ENCODE results near the gene MAPKAP1. TPM values are rescaled to one million over a fixed set of nuclear protein-coding genes. Genes with fewer than 3 reads are reported as not detected.
"Not testable (repeated sequence)": the region's sequence is repeated elsewhere in the genome, so short reads cannot be mapped to it uniquely, and the experiment has no call there.

Gene MAPKAP1
- total RNA-seq, 2 experiments from 2014 or later = 51.6 to 61.9 TPM

GRCh38 chr9:125580701-125581286, 126.2 kb downstream of the MAPKAP1 start:
- no peaks in the 10 kb centered on the region for H3K4me1 Mint-ChIP-seq
- intact Hi-C loops (cut with DNase I, micrococcal nuclease) = no loop called here
- no peak for DNase-seq
- H3K9me3 Mint-ChIP-seq (ENCODE audit: low read depth) = peaks cover 5% of the 10 kb centered on the region
- POLR2A ChIA-PET = no interaction called here
- H3K27me3 Mint-ChIP-seq = no peaks in the 10 kb centered on the region
- no peak overlapping the region for H3K27ac Mint-ChIP-seq
- H3K4me3 Mint-ChIP-seq = no peak overlapping the region
- CTCF ChIA-PET = no interaction called here
- no peak for ATAC-seq
- H3K36me3 Mint-ChIP-seq (ENCODE audit: low read depth) = peaks cover 57% of the 10 kb centered on the region

DNA sequence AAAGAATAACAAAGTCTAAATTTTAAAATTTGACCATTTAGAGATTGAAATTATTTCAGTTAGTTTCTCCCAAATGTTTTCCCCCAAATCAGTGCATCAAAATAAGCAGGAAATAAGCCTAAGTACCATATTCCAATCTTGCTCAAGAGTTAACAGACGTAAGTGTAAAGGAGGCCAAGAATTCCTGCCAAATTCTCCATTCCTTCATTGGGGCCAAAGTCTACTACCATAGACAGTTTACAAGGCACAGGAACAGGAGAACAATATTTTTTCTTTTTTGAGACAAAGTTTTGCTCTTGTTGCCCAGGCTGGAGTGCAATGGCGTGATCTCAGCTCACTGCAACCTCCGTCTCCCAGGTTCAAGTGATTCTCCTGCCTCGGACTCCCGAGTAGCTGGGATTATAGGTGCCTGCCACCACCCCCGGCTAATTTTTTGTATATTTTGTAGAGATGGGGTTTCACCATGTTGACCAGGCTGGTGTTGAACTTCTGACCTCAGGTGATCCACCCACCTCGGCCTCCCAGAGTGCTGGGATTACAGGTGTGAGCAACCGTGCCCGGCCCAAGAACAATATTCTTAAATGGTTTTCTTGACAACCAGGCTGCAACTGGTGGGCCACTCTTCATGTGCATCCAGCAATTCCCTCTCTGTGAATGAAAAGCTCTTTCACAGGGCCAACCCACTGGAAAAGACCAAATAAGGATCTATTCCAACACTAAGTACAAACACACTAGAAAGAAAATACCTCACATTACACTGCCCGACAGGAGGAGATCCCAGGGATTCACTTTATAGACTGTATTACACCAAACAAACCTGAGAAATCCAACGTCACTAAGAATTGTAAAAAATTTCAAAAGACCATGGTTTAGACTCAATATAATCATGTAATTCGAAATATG, 127.7 kb downstream of the MAPKAP1 start:
- Mint-ChIP-seq H3K9me3 (ENCODE audit: low read depth) (peaks cover 5% of the 10 kb centered on the region), H3K4me3 (no peak overlapping the region), H3K36me3 (ENCODE audit: low read depth) (peaks cover 57% of the 10 kb centered on the region), H3K4me1 (no peaks in the 10 kb centered on the region), H3K27me3 (no peaks in the 10 kb centered on the region), H3K27ac (no peak overlapping the region)
- intact Hi-C loops (cut with DNase I, micrococcal nuclease) = no loop called here
- POLR2A ChIA-PET = no interaction called here
- CTCF ChIA-PET = no interaction called here
- no peak for DNase-seq
- ATAC-seq = no peak

- H3K4me3 Mint-ChIP-seq = no peak overlapping the region
- intact Hi-C loops (cut with DNase I, micrococcal nuclease) = no loop called here
- H3K9me3 Mint-ChIP-seq (ENCODE audit: low read depth) = peaks cover 17% of the 10 kb centered on the region
- H3K27ac Mint-ChIP-seq = no peak overlapping the region
- no peaks in the 10 kb centered on the region for H3K4me1 Mint-ChIP-seq
- DNase-seq (no peak), ATAC-seq (no peak)
- peaks cover 47% of the 10 kb centered on the region for H3K36me3 Mint-ChIP-seq (ENCODE audit: low read depth)
- CTCF ChIA-PET = interaction anchor here (0.6 to 1.3 kb wide), 4 partner anchors 12 to 38 kb away, joined by 3 read pairs; no protein-coding TSS in a partner anchor
- no peaks in the 10 kb centered on the region for H3K27me3 Mint-ChIP-seq
- POLR2A ChIA-PET = interaction anchor here (0.6 kb wide), 1 partner anchor 8 kb away, joined by 3 read pairs; no protein-coding TSS in a partner anchor
These were observed 132.7 kb downstream of the MAPKAP1 start for GRCh38 chr9:125574126-125574877.

- H3K36me3 Mint-ChIP-seq (ENCODE audit: low read depth) = peaks cover 42% of the 10 kb centered on the region
- DNase-seq; ATAC-seq; H3K27ac Mint-ChIP-seq; H3K4me1 Mint-ChIP-seq; H3K27me3 Mint-ChIP-seq; POLR2A ChIA-PET; intact Hi-C loops (cut with DNase I, micrococcal nuclease); H3K4me3 Mint-ChIP-seq: not testable (repeated sequence)
- peaks cover 17% of the 10 kb centered on the region for H3K9me3 Mint-ChIP-seq (ENCODE audit: low read depth)
- CTCF ChIA-PET = interaction anchor here (0.6 kb wide), 1 partner anchor 14 kb away, joined by 3 read pairs; no protein-coding TSS in a partner anchor
These were observed 134.5 kb downstream of the MAPKAP1 start for GRCh38 chr9:125572461-125572860.

DNA sequence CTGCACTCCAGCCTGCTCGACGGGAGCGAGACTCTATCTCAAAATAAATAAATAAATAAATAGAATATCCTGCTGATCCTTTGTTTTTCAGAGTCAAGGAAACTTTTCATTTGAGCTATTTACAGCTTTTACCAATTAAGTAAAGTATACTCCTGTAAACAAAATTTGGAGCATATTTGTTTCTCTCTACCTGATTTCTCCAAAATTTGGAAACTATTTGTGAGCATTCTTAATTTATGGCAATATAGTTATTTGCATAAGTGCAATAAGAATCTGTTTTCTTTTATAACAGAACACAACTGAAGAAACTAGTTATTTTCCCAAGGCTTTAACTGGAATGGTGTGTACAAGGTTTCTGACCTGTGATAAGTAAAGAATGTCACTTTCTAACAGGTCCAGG, 135.2 kb downstream of the MAPKAP1 start:
- H3K27me3 Mint-ChIP-seq; H3K4me1 Mint-ChIP-seq; H3K4me3 Mint-ChIP-seq; intact Hi-C loops (cut with DNase I, micrococcal nuclease); DNase-seq; H3K27ac Mint-ChIP-seq; ATAC-seq: not testable (repeated sequence)
- ChIA-PET POLR2A (interaction anchor here (0.7 kb wide), 1 partner anchor 55 kb away, joined by 3 read pairs; no protein-coding TSS in a partner anchor), CTCF (interaction anchor here (0.6 kb wide), 1 partner anchor 13 kb away, joined by 3 read pairs; no protein-coding TSS in a partner anchor)
- peaks cover 17% of the 10 kb centered on the region for H3K9me3 Mint-ChIP-seq (ENCODE audit: low read depth)
- H3K36me3 Mint-ChIP-seq (ENCODE audit: low read depth) = peaks cover 41% of the 10 kb centered on the region

DNA sequence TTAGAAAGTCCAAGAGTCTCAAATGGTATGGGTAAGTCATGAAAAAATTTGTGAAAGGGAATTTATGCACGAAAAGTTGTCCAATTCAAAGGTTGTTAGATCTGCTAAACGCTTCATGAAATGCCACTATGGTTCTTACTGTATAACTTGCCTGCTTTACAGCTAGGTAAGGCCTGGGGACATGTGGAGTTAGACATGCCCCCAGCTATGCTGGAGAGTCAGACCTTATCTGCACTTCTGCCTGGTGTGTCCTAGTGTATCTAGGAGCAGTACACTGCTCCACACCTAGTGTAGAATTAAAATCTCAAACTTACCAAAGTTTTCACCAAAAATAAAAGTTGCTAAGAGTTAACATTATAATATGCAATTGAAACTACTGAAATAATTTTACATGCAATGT, 136.8 kb downstream of the MAPKAP1 start:
- Mint-ChIP-seq H3K9me3 (ENCODE audit: low read depth) (peaks cover 16% of the 10 kb centered on the region), H3K4me1 (no peaks in the 10 kb centered on the region), H3K27ac (no peak overlapping the region), H3K4me3 (no peak overlapping the region), H3K27me3 (no peaks in the 10 kb centered on the region), H3K36me3 (ENCODE audit: low read depth) (peaks cover 32% of the 10 kb centered on the region)
- ATAC-seq (no peak), DNase-seq (no peak)
- ChIA-PET POLR2A (no interaction called here), CTCF (interaction anchor here (1.3 to 1.4 kb wide), 2 partner anchors 12 to 52 kb away, joined by 3 to 7 read pairs; no protein-coding TSS in a partner anchor)
- intact Hi-C loops (cut with DNase I, micrococcal nuclease) = no loop called here

DNA sequence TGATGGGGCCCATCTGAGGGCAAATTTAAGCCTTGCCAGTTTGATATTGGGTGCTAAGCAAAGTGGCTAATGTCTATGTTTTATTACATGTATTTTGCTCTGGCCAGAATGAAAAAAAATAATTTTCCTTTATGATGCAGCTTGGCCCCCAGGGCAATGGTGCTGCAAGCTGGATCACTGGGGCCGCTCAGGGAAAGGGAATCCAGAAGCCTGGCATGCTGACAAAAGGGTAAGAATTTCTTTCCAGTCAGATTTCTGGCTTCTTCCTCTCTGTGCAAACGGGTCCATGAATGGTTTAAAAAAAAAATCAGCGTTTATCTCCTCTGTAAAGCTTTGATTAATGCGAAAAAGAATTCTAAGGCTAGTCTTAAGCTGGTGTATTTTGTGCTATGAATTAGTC, 138.4 kb downstream of the MAPKAP1 start:
- Mint-ChIP-seq H3K4me1 (peaks cover 5% of the 10 kb centered on the region), H3K9me3 (ENCODE audit: low read depth) (peaks cover 15% of the 10 kb centered on the region), H3K36me3 (ENCODE audit: low read depth) (peaks cover 20% of the 10 kb centered on the region), H3K27me3 (no peaks in the 10 kb centered on the region), H3K4me3 (no peak overlapping the region), H3K27ac (no peak overlapping the region)
- ATAC-seq = no peak
- ChIA-PET CTCF (interaction anchor here (1.4 kb wide), 1 partner anchor 51 kb away, joined by 3 read pairs; no protein-coding TSS in a partner anchor), POLR2A (interaction anchor here (0.9 kb wide), 1 partner anchor 330 kb away, joined by 6 read pairs; no protein-coding TSS in a partner anchor)
- no peak for DNase-seq
- intact Hi-C loops (cut with DNase I, micrococcal nuclease) = no loop called here

- ATAC-seq; H3K9me3 Mint-ChIP-seq (ENCODE audit: low read depth); DNase-seq; H3K27me3 Mint-ChIP-seq; H3K4me3 Mint-ChIP-seq; H3K36me3 Mint-ChIP-seq (ENCODE audit: low read depth); CTCF ChIA-PET; H3K27ac Mint-ChIP-seq; intact Hi-C loops (cut with DNase I, micrococcal nuclease): not testable (repeated sequence)
- peaks cover 16% of the 10 kb centered on the region for H3K4me1 Mint-ChIP-seq
- POLR2A ChIA-PET = interaction anchor here (0.6 kb wide), 1 partner anchor 37 kb away, joined by 4 read pairs; no protein-coding TSS in a partner anchor
These were observed 141.0 kb downstream of the MAPKAP1 start for GRCh38 chr9:125566051-125566450.

GRCh38 chr9:125565126-125565525, 141.9 kb downstream of the MAPKAP1 start:
- Mint-ChIP-seq H3K4me1 (peaks cover 16% of the 10 kb centered on the region), H3K27ac (no peak overlapping the region), H3K36me3 (ENCODE audit: low read depth) (no peaks in the 10 kb centered on the region), H3K27me3 (no peaks in the 10 kb centered on the region), H3K4me3 (no peak overlapping the region), H3K9me3 (ENCODE audit: low read depth) (no peaks in the 10 kb centered on the region)
- intact Hi-C loops (cut with DNase I, micrococcal nuclease) = no loop called here
- DNase-seq = no peak
- ChIA-PET POLR2A (no interaction called here), CTCF (interaction anchor here (0.6 kb wide), 1 partner anchor 782 kb away, joined by 3 read pairs; no protein-coding TSS in a partner anchor)
- ATAC-seq = no peak

DNA sequence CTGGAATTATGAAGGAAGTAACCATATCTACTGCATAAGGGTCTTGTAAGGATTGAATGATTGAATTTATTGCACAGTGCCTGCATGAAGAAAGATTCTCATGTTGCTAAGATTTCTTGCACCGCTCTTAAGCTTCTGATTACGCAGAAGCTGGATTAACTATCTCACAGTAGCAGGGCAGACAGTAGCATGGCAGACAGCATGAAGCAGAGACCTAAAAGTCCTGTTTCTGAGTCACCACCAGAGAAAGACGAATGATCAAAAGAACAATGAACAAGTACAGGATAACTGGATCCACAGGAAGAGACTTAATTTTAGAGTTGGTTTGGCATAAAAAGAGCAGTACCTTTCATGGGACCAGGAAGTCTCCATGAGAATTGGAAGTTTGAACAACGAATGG, 142.4 kb downstream of the MAPKAP1 start:
- DNase-seq (no peak), ATAC-seq (no peak)
- POLR2A ChIA-PET = no interaction called here
- peaks cover under 1% of the 10 kb centered on the region for H3K36me3 Mint-ChIP-seq (ENCODE audit: low read depth)
- no peak overlapping the region for H3K27ac Mint-ChIP-seq
- no peaks in the 10 kb centered on the region for H3K9me3 Mint-ChIP-seq (ENCODE audit: low read depth)
- intact Hi-C loops (cut with DNase I, micrococcal nuclease) = no loop called here
- H3K4me1 Mint-ChIP-seq = peaks cover 16% of the 10 kb centered on the region
- no peak overlapping the region for H3K4me3 Mint-ChIP-seq
- CTCF ChIA-PET = no interaction called here
- no peaks in the 10 kb centered on the region for H3K27me3 Mint-ChIP-seq

GRCh38 chr9:125561509-125562148, 145.4 kb downstream of the MAPKAP1 start:
- ChIA-PET POLR2A (interaction anchor here (0.6 to 1.0 kb wide), 2 partner anchors 40 to 203 kb away, joined by 3 to 11 read pairs; no protein-coding TSS in a partner anchor), CTCF (interaction anchor here (1.0 to 1.7 kb wide), 6 partner anchors 10 to 930 kb away, joined by 3 to 7 read pairs (median 4); no protein-coding TSS in a partner anchor)
- DNase-seq (no peak), ATAC-seq (peak; percentile 51)
- intact Hi-C loops (cut with DNase I, micrococcal nuclease) = no loop called here
- peak overlapping the region; percentile 12 for H3K27ac Mint-ChIP-seq
- peaks cover 16% of the 10 kb centered on the region for H3K4me1 Mint-ChIP-seq
- no peaks in the 10 kb centered on the region for H3K27me3 Mint-ChIP-seq
- peaks cover 11% of the 10 kb centered on the region for H3K36me3 Mint-ChIP-seq (ENCODE audit: low read depth)
- H3K4me3 Mint-ChIP-seq = no peak overlapping the region
- H3K9me3 Mint-ChIP-seq (ENCODE audit: low read depth) = no peaks in the 10 kb centered on the region

All from activated CD4-positive, alpha-beta T cell treated with anti-CD3 and anti-CD28 coated beads for 36 hours (primary cell).